Activated CD4-positive, alpha-beta T cell treated with anti-CD3 and anti-CD28 coated beads, Interleukin-2, Interleukin-4, amounts not matched to agents 100 ng/mL and 50 ng/mL, durations not matched to agents 16 hours and 8 hours (primary cell): ENCODE measurements around the gene BMPR1B.
"Not testable (repeated sequence)": the region's sequence is repeated elsewhere in the genome, so short reads cannot be mapped to it uniquely, and the experiment has no call there.

Experiments
- DNase-seq: peaks from one replicate; pipeline ENCODE4 v3.0.0-alpha.2; 2020; ENCODE audit warnings: low spot score

BMPR1B gene

GRCh38 chr4:95142932-95143331, 385.2 kb downstream of the BMPR1B start:
- no peak for DNase-seq

GRCh38 chr4:95151255-95151654, 393.5 kb downstream of the BMPR1B start:
- DNase-seq, result no peak

- no peak for DNase-seq
These were observed 395.4 kb downstream of the BMPR1B start for GRCh38 chr4:95153182-95153581.

DNA sequence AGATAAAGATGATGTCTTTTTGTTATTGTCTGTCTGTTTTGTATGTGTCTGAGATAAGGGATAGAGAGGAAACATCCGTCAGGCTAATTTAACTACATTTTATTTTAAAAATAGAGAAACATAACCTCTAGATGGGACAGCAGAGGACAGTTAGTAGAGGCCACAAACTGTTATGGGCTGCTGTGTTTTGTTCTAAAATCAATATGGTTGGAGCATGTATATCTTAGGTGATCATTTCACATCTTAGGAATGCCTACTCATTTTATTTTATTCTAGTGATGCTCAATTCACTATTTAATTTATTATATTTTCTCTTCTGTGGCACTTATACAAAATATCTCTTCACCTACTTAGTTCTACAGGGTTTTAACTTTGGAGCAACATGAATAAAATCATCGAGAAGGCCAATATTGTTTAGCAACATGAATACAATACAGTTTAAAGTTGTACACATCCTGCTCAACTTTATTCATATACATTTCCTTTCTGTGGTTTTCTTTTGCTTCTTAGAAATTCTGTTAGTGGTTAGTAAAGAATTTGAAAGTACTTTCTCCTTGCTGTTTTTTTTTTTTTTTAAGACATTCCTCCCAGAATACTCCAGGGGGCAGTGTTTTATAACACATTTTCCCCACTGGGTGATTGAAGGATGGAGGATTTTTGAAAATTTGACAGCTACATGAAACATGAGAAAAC, 398.1 kb downstream of the BMPR1B start:
- DNase-seq, result peak; percentile 59

DNA sequence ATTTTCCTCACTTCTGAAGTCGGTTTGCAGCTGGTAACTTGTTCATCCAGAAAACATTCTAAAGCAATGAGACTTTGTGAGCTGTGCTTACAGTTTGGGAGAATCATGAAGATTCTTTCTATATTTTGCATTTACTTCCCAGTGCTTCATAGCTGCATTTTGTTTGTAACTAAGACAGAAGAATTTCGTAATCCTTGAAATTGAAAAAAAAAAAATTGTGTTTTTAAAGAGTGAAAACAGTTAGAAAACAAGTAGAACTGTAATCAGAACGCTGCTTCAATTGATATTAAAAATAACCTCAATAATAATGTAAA, 398.7 kb downstream of the BMPR1B start:
- no peak for DNase-seq

- no peak for DNase-seq
These were observed 399.8 kb downstream of the BMPR1B start for GRCh38 chr4:95157596-95157995.

DNA sequence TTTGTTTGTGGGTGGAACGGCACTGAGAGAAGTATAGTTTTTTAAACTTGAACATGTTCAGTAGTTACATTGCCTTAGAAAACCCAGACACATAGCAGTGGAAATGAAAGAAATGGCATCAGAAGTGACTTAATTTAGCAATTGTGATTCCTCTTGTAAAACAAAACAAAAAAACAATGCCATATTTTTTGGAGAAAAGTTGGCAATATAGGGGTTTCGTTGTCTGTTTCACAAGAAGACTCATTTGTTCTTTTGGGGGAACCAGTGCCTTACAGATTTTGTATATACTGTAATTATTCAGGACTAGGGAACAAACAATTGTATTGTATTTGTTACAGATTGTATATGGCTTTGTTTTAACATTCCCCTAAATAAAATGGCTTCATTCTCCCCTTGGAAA, 400.3 kb downstream of the BMPR1B start:
- DNase-seq, result no peak

- no peak for DNase-seq
These were observed 400.9 kb downstream of the BMPR1B start for GRCh38 chr4:95158626-95159025.

DNA sequence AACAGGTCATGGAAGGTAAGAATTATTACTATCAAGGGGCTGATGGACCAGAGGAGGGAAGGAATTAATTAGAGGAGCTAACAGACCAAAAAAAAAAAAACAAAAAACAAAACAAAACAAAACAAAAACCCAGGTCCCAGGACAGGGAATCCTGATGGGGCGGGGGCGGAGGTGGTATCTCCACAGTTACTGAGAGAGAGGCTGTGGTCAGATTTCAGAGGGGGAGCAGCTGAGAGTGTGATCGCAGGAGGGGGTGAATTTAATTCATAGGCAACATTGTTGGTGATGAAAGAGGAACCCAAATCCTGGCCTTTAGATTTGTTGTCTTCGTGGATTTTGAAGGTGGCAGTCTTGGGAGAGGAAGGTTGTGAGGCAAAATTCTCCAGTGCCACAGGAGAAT, 401.6 kb downstream of the BMPR1B start:
- DNase-seq, result no peak

DNA sequence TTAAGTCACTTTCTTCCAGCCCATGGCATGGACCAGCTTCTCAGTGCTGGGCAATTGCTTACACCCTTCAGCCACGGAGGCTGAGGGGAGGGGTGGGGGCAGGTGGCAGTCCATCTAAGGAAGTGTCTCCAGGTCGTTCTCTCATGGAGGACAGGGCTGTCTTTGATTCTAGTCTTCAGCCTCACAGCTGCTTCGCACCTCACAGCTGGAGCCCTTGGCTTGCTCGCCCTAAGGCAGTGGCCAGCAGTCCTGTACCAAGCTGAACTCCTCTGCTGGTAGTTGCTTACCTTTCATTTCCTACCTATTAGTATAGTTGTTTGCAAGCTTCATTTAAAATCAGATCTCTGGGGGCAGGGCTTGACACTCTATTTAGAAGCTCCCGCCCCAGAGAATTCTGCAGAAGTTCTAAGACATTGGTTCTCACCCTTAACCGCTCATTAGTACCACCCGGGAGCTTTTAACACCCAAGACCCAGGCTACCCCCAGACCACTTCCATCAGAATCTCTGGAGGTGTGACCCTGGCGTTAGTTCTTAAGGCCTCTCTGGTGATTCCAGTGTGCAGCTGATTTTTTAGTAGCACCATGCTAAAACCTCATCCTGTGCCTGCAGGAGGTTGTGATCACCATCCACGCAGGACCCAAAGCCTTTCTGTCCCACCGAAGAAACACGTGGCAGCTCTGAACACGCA, 404.2 kb downstream of the BMPR1B start:
- DNase-seq, result no peak

DNA sequence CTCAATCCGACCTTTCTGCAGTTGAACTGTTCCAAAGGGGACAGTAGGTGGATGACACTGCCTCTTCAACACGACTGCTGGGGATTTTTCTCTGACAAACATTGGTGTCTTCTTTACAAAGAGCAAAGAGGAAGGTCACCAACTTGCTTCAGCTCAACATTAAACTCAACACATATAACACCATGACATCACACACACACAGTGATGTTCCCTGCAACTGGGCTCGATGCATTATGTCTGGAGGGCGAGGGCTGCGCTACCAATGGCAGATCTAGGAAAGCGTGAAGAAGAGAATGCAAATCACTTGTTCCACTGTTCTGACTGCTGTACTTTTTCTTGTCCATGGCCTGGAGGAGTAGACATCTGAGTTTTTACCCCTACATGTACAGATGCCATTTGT, 405.1 kb downstream of the BMPR1B start:
- DNase-seq, result no peak

DNA sequence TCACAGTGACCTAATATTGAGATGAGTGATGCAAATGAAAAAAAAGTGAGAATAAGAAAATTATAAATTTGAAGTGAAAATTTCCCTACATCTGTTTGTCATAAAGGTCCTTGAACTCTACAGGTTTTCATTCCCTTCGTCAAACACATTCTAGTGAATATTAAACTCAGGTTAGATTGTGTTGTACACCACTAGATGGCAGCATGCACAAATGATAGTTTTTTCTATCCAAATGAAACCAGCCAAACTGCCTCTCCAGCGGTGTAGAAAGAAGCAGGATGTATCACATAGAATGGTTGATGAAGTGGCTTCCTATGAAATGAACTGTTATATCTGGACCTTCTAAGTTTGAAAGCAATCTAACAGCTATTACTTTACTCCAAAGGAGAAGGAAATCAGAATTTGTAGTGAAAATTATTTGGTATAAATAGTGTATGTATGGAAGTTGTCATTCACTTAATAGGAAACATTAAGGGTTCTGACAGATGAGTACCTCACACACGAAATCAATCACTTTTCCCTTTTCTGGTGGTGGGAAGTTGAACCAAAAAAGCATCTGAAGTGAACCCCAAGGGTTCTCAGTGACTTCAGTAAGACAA, 408.3 kb downstream of the BMPR1B start:
- DNase-seq, result peak; percentile 80

DNA sequence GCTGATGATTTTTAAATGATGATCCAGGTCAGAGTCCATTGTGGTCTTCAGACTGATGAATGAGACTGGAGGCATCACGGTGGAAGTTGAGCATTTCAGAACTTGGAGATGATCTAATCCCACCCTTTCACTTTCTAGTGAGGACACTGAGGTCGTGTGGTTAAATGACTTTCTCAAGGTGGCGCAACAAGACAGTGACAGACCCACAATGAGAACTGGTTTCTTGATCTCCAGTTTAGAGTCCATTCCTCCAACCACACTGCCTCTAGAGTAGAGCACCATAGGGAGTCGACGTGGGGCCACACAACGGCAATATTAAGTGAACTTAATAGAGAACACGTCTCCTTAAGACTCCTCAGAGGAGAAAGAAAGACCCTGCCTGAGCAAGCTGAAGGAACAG, 410.1 kb downstream of the BMPR1B start:
- DNase-seq, result peak; percentile 20

DNA sequence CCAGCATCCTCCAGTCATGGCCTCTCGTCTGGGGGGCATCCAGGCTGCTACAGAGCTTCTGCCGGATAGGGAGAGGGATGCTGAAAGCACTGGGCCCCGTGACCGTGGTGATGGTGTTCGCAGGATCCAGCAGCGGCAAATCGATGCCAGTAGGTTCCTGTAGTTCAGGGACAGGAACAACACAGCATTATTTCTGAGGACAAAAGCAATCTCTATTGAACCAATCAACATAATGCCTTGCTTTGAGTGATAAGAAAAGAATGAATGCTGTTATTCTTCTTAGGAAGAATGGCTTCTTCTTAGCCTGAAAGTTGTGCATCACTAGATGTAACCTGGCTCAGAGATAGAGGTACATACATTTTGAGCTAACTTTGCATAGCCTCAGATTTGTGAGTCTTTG, 412.4 kb downstream of the BMPR1B start:
- DNase-seq, result no peak

GRCh38 chr4:95171377-95171776, 413.6 kb downstream of the BMPR1B start:
- not testable (repeated sequence) for DNase-seq

DNA sequence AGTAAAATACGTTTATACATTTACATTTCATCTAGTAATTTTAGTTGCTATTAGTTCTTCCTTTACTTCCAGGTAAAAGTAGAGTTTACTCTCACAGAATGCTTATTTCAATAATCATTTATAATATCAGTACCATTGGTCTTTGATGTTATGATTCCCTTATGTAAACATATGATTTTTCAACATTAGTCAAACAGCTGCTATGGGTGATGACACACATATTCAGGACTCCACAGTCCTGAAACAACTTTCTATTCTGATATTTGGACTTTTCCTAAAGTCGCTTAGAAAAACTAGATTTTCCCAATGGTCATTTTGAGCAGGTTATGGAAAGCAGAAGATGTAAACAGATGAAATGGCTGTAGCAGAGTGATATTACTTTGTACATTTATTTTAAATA, 421.2 kb downstream of the BMPR1B start:
- no peak for DNase-seq

- DNase-seq, result no peak
These were observed 422.9 kb downstream of the BMPR1B start for GRCh38 chr4:95180531-95181242.

- DNase-seq, result peak; percentile 19
These were observed 423.7 kb downstream of the BMPR1B start for GRCh38 chr4:95181243-95181995.

DNA sequence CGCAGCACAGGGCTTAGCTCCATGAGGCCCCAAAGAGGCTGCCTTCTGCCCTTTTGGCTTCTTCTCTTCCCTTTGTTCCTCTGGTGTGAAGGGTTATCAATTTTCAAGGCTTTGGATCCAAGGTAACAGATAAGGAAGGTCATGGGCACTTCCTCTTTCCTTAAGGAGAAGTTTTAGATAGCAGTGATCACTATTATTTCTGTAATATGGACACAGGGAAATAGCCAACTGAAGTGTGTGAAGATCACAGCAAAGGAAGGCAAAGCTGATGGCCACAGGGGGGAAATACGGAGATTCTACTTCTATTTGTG, 424.2 kb downstream of the BMPR1B start:
- no peak for DNase-seq

DNA sequence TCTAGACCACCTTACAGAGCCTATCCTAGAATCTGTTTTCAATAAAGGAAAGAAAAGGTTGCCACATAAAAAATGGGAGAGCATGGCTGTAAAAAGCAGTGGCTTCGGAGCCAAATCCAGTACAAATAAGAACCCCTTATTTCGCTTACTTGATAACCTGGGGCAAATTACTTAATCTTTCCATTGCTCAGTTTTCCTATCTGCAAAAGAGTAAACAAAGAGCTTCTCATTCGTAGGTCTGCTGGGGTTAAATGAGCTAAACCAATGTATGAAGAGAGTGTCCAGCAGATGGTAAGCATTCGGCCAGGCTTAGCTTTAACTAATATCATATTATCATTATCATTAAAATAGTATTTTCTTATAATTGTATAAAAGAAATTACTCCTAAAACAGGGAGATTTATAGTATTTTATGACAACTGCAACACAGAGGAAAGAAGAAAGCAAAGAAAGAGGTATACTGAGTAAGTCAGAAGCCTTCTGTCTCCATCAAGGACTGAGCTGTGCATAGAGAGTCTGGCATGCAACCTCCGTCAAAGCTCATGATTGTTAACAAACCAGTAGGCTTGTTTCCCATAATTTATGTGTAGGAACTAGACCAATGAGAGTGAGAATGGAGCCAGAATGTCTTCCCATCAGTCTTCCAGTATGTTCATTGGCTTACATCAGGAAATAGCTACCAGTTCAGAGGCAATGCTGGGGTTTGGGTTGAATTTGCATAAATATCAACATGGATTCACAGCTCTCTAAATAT, 426.1 kb downstream of the BMPR1B start:
- no peak for DNase-seq

DNA sequence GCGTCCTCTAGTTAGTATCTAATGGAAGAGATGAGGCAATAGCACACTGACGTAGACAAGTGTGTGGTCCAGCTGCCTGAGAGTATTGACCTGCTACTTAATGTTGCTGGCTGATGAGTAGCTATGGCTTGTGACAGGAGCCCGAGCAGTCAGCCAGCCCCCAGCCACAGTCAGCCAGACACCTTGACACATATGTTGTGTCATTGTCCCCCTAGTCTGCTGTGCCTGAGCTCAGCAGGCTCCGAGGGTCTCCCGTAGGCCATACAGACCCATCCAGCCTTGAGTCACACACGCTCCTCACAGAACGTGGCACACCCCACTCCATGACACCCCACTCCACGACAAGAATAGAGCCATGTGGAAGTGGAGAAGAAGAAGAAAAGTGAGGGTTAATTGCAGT, 428.9 kb downstream of the BMPR1B start:
- DNase-seq, result no peak
